ENCODE results near the gene WDR64.
"Not testable (repeated sequence)": the region's sequence is repeated elsewhere in the genome, so short reads cannot be mapped to it uniquely, and the experiment has no call there.

The WDR64 gene

GRCh38 chr1:241632987-241633386 lies 19.1 kb upstream of the WDR64 start:
- no peak for DNase-seq

DNA sequence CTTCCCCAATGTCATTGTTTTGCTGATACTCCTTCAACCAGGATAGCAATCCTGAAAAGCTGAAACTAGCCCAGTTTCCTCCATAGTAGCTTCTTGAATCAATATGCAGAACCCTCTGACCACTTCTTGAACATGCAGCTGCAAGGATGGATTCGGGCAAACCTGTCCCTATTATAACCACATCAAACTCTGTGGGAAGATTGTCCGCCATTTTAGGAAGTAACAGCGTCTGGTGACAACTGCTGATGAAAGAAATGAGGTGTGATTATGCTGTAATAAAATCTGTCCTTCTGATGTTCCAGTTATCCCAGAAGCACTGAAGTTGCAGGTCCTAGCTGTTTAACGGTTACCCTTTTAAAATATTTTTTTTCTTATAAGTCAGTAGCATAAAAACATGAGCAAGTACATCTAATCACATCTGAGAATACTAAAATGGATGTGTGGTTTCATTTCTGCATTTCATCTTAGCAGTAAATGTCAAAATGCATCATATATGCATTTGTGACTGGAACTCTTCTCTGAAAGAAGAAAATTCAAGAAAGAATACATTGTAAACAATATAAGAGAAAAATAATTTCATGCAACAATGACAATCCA lies 16.4 kb upstream of the WDR64 start:
- no peak for DNase-seq

DNA sequence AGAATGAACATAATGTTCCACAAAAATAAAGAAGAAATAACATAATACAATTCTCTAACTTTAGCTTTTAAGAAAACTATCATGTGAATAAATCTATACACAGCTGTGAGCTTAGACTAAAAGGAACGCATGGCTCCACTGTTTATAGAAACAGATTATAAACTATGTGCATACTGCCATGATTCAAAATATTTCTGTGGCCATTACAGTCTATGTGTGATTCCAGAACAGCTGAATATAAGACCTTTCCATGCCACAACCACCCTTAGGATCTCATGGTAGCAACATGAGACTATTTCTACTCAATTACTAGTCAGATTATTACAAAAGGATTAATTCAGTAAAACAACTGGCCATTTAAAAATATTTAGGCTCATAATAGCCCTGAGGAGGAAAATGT lies 15.8 kb upstream of the WDR64 start:
- no peak for DNase-seq

DNA sequence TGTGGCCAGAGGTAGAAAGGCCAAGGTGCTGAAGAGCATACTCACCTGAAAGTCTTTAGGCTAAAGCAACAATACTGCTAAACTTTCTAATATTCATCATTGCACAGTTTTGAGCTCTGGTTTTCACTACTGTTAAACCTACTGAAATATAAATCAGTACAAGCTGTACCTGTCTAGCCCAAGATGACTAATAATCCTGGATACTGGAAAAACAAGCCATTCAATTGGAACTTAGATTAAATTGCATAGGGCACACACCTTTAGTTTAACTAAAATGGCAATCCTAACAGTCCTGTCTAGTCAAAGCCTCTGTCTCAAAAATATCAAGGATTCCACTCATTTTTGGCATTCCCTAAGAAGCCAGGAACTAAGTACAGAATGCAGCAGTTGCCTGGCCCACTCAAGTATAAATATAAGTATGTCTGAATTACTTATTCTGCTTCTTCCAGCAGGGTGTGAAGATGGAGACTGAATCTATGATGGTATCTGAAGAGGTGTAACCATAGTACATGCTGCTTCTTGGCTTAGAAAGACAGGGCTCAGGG lies 15.0 kb upstream of the WDR64 start:
- no peak for DNase-seq

- no peak for DNase-seq
Measured at GRCh38 chr1:241637604-241638003, 14.5 kb upstream of the WDR64 start.

- no peak for DNase-seq
Measured at GRCh38 chr1:241638099-241638682, 13.9 kb upstream of the WDR64 start.

DNA sequence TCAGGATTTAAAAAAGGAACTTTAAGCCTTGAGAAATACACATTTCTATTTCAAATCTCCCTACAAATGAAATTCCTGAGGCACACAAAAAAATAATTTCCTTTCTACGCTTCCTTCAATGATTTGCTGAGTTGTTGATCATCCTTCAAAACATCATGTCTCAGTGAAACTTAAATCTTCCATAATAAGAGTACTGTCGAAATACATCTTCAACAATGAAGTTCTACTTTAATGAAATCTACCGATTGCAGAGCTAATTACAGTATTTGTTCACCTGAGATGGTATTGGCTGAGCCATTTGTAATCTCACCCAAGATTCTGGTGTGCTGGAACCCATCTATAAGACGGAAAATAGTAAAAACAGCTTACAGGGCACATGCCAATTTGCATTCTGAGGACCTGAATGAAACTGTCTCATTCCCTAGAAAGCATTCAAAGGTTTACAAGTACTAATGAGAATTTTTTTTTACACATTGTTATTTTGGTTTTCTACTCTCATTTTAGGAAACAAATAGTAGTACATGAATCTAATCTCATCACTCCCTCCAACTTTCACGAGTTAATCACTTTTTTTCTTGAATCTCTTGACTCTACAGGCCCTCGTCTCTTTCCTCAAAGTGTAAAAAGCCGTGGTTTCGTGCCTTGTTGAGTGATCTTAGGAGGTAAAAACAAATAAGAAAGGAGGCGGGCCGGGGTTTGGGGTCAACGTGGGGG lies 13.0 kb upstream of the WDR64 start:
- peak; percentile 22 for DNase-seq

- no peak for DNase-seq
Measured at GRCh38 chr1:241639623-241640148, 12.4 kb upstream of the WDR64 start.

GRCh38 chr1:241640149-241640866 lies 11.8 kb upstream of the WDR64 start, which contains the start of the genes CHML and OPN3:
TSS of gene CHML (minus strand) at chr1:241640369. CDS start at chr1:241635766, 4,603 bp downstream.
TSS of gene OPN3 (minus strand) at chr1:241640369. CDS start at chr1:241640254, 115 bp downstream.
- peak; percentile 95 for DNase-seq

DNA sequence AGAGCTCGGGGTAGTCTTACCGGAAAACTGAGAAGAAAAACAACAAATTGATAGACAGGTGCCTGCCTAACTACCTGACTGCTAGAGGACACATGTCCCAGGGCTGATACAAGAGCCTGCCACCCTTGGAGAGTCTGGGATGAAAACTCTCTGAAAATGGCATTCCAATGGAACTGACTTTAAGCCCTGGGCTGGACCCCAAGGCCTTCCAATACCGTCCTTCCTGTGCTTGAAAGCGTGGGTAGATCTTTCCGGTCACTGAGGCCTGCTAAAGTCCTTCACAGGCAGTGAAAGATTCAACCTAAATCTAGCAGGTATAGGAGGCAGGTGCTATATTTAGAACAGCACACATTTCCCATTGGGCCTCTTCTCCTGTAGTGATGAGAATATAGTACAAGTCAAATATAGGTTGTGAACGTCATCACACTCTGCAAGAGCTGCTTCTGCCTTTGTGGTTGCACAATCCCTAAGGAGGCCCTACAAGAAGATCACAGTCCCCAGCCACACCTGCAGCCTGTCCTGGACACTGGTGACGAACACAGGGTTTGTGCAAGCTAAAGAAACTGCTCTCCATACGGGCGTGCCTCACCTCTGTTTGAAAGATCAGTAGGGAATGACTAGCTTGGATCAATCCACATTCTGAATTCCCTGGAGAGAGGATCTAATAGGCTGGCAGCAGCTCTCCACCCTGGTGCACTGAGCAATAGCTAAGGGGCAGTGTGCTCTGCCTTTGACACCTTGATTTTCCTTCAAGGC lies 11.0 kb upstream of the WDR64 start:
- DNase-seq, result no peak

DNA sequence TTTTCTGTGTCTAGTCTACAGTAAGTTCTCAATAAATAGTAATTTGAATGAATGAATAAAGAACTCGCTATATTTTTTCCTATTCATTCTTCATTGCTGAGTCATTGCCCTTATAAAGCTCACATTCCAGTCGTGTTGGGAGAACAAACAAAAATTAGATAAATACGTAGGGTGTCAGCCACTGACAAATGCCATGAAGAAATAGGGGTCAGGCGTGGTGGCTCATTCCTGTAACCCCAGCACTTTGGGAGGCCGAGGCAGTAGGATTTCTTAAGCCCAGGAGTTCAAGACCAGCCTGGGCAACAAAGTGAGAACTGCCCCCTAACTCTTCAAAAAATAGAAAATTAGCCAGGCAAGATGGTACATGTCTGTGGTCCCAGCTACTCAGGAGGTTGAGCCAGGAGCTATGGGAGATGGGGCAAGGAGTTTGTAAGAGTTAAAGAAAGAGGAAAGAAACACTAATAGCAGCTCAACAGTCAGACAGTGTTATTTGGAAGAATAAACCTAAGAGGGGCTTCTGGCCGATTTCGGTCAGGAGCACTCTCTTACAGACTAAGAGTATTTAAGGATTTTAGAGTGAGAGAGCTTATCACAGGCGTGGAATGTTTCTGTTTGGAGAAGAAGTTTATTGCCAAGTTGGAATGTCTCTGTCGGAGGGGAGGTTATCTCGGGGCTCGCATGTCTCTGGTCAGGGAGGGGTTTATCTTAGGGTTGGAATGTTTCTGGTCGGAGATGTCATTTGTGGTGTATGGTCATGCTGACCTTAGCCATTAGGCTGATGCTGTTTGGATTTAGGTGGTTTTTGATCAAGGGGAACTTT lies 10.1 kb upstream of the WDR64 start:
- no peak for DNase-seq

DNA sequence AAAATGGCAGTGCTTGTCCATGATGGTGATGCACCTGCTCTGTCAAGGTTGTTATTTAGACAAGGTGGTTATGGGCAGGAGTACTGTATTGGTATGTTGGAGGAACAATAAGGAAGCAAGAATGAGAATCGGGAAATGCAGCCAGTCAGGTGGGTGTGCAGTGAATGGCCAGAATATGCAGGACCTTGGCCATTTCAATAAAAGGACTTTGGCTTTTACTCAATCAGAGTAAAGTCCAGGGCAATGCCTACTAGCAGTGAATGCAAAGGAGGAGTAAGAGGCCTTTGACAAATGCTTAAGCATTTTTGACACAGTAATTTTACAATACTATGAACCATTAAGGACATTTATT lies 9.5 kb upstream of the WDR64 start:
- no peak for DNase-seq

- no peak for DNase-seq
Measured at GRCh38 chr1:241644259-241644658, 7.8 kb upstream of the WDR64 start.

DNA sequence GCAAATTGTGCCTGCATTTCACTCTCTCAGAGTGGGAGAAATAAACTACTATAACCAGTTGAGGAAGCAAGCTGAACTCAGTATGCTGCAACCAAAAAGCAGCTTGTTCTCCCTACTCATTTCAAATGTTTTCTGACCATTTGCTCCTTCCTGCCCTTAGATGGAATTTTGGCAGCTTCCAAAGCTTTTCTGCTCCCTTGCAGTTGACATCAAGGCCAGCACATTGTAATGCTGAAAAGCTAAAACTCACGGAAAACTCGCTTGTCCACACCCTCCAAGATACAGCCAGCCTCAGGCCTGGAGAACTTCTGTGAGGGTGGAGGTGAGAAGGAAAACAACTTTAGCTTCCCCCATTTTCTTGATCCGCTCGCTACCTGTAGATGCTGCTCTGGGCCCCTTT lies 6.9 kb upstream of the WDR64 start:
- DNase-seq, result no peak

- DNase-seq, result no peak
Measured at GRCh38 chr1:241646201-241646600, 5.9 kb upstream of the WDR64 start.

GRCh38 chr1:241647658-241648057 lies 4.4 kb upstream of the WDR64 start:
- DNase-seq, result no peak

GRCh38 chr1:241648159-241648558 lies 3.9 kb upstream of the WDR64 start:
- DNase-seq, result no peak

DNA sequence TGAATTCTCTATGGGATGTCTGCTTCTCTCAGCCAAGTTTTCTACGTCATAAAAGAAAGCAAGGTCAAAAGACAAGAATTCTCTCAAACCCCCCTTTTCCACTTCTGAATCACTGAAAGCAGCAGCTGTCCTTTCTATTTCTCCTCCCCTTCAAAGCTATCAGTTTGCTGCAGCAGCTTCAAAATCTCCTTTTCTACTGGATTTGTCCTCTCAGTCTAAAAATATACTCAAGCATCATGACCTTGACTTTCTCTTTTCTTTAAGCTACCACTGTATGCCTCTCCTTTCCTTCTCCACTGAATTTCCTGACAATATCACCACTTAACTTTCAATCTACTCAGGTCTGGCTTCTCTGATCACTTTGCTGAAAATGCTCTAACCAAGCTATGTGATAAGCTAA lies 1.9 kb downstream of the WDR64 start:
- no peak for DNase-seq

DNA sequence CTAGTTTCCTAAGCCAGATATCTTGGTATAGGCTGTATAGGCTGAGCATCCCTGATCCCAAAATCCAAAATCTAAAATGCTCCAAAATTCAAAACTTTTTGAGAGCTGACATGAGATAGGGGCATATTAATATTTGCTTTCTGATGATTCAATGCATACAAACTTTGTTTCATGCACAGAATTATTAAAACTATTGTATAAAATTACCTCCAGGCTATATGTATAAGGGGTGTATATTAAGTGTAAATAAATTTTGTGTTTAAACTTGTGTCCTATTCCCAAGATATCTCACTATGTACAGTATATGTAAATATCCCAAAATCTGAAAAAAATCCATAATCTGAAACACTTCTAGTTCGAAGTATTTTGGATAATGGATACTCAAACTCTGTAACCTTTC lies 2.6 kb downstream of the WDR64 start:
- no peak for DNase-seq

DNA sequence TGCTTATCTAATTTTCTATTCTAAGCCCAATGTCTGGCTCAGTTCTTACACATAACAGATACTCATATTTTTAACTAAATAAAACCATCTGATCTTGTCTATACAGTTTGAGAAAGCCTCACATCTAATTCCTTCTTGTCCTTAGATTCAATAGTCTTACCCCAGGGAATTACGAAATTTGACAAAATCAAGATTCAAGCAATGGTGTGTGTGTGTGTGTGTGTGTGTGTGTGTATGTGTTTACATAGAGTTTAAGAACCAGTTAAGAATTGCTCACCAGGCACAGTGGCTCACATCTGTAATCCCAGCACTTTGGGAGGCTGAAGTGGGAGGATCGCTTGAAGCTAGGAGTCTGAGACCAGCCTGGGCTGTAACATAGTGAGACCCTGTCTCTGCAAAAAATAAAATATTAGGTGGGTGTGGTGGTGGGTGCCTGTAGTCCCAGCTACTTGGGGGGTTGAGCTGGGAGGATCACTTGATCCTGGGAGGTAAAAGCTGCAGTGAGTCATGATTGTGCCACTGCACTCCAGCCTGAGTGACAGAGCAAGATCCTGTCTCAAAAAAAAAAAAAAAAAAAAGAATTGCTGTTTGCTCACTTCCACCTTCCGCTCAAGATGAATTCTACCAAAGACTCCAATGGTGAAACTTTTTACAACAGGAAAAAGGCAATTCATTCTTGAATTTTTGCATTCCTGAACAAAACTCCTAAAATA lies 6.2 kb downstream of the WDR64 start:
- no peak for DNase-seq

GRCh38 chr1:241659016-241659415 lies 6.9 kb downstream of the WDR64 start:
- not testable (repeated sequence) for DNase-seq
